Activated T-helper 1 cell treated with anti-CD3 and anti-CD28 coated beads, Interleukin-12 subunit alpha, Interleukin-12 subunit beta, Interleukin-2, Interleukin-4 antibody, amounts not matched to agents 30 ng/mL and 10 ng/mL and 1 ng/mL, durations not matched to agents 14 hours and 24 hours and 36 hours (primary cell): ENCODE measurements around the gene TRAPPC1. TPM values are rescaled to one million over a fixed set of nuclear protein-coding genes. Genes with fewer than 3 reads are reported as not detected.

Source experiments
- DNase-seq: peaks from one replicate; pipeline ENCODE4 v3.0.0; 2021; ENCODE audit warnings: low spot score
- H3K27ac Mint-ChIP-seq: one replicate; pipeline ENCODE4 v1.8.0; 2021; ENCODE audit warnings: mild to moderate bottlenecking, mixed read lengths
- H3K27me3 Mint-ChIP-seq: one replicate; pipeline ENCODE4 v1.8.0; 2022; ENCODE audit warnings: mild to moderate bottlenecking, moderate library complexity, mixed read lengths; ENCODE audit not compliant: insufficient read depth
- H3K36me3 Mint-ChIP-seq: one replicate; pipeline ENCODE4 v1.8.0; 2021; ENCODE audit warnings: low read depth, mixed read lengths
- H3K4me1 Mint-ChIP-seq: one replicate; pipeline ENCODE4 v1.8.0; 2021; ENCODE audit warnings: low read depth, mixed read lengths
- H3K4me3 Mint-ChIP-seq: one replicate; pipeline ENCODE4 v1.8.0; 2021; ENCODE audit warnings: mild to moderate bottlenecking, moderate library complexity, mixed read lengths
- H3K9me3 Mint-ChIP-seq: one replicate; pipeline ENCODE4 v1.8.0; 2021; ENCODE audit warnings: mixed read lengths
- intact Hi-C: fragments of 100-400 bp; cut with micrococcal nuclease; formaldehyde crosslinking; loops from one replicate; pipeline ENCODE4 v1.15.1; 2024
- total RNA-seq: library from RNA; stranded (reverse); gene quantifications from 2 replicates; pipeline ENCODE4 v1.2.3, GENCODE V29; 2022

Gene TRAPPC1
- total RNA-seq, 1 donor from 2014 or later: 153 TPM

- Mint-ChIP-seq H3K27ac (no peak overlapping the region), H3K9me3 (no peaks in the 10 kb centered on the region), H3K4me1 (peaks cover 24% of the 10 kb centered on the region), H3K27me3 (no peaks in the 10 kb centered on the region), H3K36me3 (peaks cover 50% of the 10 kb centered on the region), H3K4me3 (no peak overlapping the region)
- no peak for DNase-seq
- intact Hi-C loops: no loop called here
Observed at GRCh38 chr17:7911116-7911515, 20.6 kb downstream of the TRAPPC1 start.

DNA sequence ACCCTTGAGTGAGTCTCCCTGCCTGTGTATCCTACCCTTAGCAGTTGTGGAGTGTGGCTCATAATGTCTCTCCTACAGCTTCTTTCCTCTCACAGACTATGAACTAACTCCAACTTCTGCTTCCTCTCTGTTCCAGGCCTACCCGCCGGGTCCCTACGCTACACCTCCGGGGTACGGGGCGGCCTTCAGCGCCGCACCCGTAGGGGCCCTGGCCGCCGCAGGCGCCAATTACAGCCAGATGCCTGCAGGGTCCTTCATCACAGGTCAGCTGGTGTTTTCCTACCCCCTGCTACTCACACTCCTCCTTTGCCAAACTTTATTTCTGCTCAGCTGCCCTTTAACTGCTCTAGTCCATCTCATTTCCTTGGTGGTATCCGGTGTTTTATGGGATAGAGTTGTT, 21.0 kb downstream of the TRAPPC1 start:
- Mint-ChIP-seq H3K9me3 (no peaks in the 10 kb centered on the region), H3K27ac (no peak overlapping the region), H3K27me3 (no peaks in the 10 kb centered on the region), H3K4me3 (no peak overlapping the region), H3K4me1 (peaks cover 24% of the 10 kb centered on the region), H3K36me3 (peaks cover 51% of the 10 kb centered on the region)
- no peak for DNase-seq
- intact Hi-C loops: no loop called here

DNA sequence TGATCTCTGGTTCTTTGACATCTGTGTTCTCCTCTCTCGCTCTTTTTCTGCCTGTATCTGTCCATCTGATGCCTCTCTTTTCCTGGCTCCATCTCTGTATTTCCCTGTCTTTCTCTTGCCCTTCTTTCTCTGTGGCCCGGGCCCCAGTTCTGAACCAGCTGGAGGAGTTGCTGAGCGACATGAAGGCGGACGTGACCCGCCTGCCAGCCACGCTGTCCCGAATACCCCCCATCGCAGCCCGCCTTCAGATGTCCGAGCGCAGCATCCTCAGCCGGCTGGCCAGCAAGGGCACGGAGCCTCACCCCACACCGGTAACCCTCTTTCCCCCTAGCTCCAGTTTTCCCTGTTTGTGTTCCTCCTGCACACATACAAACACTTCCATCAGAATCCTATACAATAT, 21.5 kb downstream of the TRAPPC1 start:
- Mint-ChIP-seq H3K27me3 (no peaks in the 10 kb centered on the region), H3K4me3 (no peak overlapping the region)

DNA sequence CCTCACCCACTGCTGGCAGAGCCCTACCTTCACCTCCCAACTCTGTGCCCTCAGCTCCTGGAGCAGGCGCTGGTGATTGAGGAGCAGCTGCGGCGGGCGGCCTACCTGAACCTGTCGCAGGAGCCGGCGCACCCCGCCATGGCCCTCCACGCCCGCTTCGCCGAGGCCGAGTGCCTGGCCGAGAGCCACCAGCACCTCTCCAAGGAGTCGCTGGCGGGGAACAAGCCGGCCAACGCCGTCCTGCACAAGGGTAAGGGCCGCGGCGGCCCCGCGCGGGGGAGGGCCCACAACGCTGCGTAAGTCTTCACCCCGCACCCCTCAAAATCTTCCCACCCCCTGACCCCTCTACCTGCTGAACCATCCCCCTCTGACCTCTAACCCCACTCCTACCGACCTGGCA, 22.7 kb downstream of the TRAPPC1 start:
- DNase-seq: no peak
- H3K9me3 Mint-ChIP-seq: no peaks in the 10 kb centered on the region
- no peak overlapping the region for H3K27ac Mint-ChIP-seq
- H3K4me1 Mint-ChIP-seq: peaks cover 14% of the 10 kb centered on the region
- intact Hi-C loops: no loop called here
- peaks cover 58% of the 10 kb centered on the region for H3K36me3 Mint-ChIP-seq
- no peak overlapping the region for H3K4me3 Mint-ChIP-seq
- no peaks in the 10 kb centered on the region for H3K27me3 Mint-ChIP-seq

More for the DNA sequence above, 21.5 kb downstream of the TRAPPC1 start:
- DNase-seq: no peak
- intact Hi-C loops: no loop called here
- no peaks in the 10 kb centered on the region for H3K9me3 Mint-ChIP-seq
- peaks cover 22% of the 10 kb centered on the region for H3K4me1 Mint-ChIP-seq
- H3K36me3 Mint-ChIP-seq: peaks cover 53% of the 10 kb centered on the region
- H3K27ac Mint-ChIP-seq: peak overlapping the region; percentile 20

DNA sequence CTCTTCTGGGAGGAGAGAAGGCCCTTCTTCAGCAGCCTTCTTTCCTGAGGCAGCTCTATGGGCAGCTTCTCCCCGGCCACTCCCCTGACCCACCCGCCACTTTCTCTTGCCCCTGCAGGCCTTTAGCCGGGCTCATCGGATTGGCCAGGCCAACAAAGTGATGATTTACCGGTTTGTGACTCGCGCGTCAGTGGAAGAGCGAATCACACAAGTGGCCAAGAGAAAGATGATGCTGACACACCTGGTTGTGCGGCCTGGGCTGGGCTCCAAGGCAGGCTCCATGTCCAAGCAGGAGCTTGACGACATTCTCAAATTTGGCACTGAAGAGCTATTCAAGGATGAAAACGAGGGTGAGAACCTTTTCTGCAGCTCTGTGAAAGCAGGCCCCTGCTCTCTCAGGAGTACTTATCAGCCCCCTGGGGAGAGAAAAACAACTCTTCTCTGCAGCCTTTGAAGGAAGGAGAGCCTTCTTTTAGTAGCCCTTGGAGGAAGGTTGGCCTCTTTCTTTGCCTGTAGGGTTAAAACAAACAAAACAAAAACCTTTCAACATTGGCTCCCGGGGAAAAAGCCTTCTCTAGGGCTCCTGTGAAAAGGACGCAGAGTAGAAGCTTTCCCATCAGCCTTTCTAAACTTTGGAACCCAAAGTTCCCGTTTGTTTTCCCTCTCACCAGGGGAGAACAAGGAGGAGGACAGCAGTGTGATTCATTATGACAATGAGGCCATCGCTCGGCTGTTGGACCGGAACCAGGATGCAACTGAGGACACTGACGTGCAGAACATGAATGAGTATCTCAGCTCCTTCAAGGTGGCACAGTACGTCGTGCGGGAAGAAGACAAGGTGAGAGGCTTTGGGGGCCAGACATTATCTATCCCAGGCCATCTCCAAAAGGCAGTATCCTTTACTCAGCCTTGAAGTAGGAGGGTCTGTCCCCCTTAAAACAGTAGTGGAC, 28.3 kb downstream of the TRAPPC1 start:
- Mint-ChIP-seq H3K4me3 (no peak overlapping the region), H3K9me3 (no peaks in the 10 kb centered on the region), H3K27me3 (no peaks in the 10 kb centered on the region), H3K27ac (no peak overlapping the region), H3K36me3 (peaks cover 69% of the 10 kb centered on the region), H3K4me1 (no peaks in the 10 kb centered on the region)
- no peak for DNase-seq
- intact Hi-C loops: no loop called here

DNA sequence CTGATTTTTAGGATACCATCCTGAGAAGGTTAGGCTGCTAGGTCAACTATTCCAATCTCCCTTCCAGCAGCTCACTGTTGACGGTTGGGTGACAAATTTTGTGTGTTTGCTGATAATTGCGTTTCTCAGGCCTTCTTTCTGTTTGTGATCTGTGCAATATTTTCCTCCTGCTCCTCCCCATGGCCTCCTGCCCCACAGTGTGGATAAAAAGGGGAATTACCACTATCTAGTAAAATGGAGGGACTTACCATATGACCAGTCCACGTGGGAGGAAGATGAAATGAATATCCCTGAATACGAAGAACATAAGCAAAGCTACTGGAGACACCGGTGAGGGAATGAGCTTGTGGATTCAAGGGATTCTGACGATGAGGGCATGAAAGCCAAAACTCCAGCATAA, 34.0 kb downstream of the TRAPPC1 start:
- Mint-ChIP-seq H3K27ac (peak overlapping the region; percentile 79), H3K9me3 (no peaks in the 10 kb centered on the region), H3K4me3 (peak overlapping the region; percentile 3), H3K36me3 (peaks cover 67% of the 10 kb centered on the region), H3K27me3 (no peaks in the 10 kb centered on the region), H3K4me1 (peaks cover 8% of the 10 kb centered on the region)
- intact Hi-C loops: loop anchor here (1.0 kb wide), 1 partner anchor 35 kb away; no protein-coding TSS in a partner anchor
- no peak for DNase-seq

DNA sequence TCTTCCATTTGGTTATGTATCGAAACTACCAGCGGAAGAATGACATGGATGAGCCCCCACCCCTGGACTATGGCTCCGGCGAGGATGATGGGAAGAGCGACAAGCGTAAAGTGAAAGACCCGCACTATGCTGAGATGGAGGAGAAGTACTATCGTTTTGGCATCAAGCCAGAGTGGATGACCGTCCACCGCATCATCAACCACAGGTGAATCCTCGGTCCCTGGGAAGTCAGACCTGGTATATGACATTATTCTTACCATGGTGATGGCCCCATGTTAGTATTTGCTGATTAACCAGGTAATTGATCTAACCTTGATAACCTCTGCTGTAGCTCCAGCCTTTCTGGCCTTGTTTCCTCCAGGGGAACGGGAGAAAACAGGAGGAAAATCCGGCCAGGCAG, 34.7 kb downstream of the TRAPPC1 start:
- Mint-ChIP-seq H3K27me3 (no peaks in the 10 kb centered on the region), H3K4me1 (peaks cover 9% of the 10 kb centered on the region), H3K27ac (no peak overlapping the region), H3K9me3 (no peaks in the 10 kb centered on the region), H3K36me3 (peaks cover 65% of the 10 kb centered on the region), H3K4me3 (no peak overlapping the region)
- no peak for DNase-seq
- intact Hi-C loops: no loop called here

DNA sequence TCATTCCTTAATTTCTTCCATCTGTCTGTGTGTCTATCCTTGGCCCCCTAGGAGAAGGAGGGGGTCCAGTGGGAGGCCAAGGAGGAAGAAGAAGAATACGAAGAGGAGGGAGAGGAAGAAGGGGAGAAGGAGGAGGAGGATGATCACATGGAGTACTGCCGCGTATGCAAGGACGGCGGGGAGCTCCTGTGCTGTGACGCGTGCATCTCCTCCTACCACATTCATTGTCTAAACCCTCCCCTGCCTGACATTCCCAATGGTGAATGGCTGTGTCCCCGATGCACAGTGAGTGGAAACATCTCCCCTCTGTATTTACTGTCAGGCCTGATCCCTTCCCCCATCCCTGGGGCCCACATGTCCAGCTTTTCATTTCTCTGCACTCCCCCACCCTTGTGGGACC, 36.9 kb downstream of the TRAPPC1 start:
- no peaks in the 10 kb centered on the region for H3K27me3 Mint-ChIP-seq
- intact Hi-C loops: no loop called here
- DNase-seq: no peak
- no peak overlapping the region for H3K27ac Mint-ChIP-seq
- H3K9me3 Mint-ChIP-seq: no peaks in the 10 kb centered on the region
- H3K36me3 Mint-ChIP-seq: peaks cover 66% of the 10 kb centered on the region
- H3K4me3 Mint-ChIP-seq: no peak overlapping the region
- peaks cover 11% of the 10 kb centered on the region for H3K4me1 Mint-ChIP-seq

DNA sequence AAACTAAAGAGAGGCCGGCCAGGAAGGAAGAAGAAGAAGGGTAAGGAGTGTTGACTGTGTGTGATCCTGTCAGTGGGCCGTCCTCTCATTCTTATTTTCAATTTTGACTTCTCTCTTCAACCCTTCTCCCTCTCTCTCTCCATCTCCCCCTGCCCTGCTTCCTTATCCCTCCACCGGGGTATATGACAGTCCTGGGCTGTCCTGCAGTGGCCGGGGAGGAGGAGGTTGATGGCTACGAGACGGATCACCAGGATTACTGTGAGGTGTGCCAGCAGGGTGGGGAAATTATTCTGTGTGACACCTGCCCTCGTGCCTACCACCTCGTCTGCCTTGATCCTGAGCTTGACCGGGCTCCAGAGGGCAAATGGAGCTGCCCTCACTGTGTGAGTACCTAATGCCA, 37.5 kb downstream of the TRAPPC1 start:
- Mint-ChIP-seq H3K36me3 (peaks cover 63% of the 10 kb centered on the region), H3K27ac (no peak overlapping the region), H3K9me3 (no peaks in the 10 kb centered on the region), H3K4me3 (no peak overlapping the region), H3K27me3 (no peaks in the 10 kb centered on the region), H3K4me1 (peaks cover 11% of the 10 kb centered on the region)
- intact Hi-C loops: no loop called here
- DNase-seq: no peak

- peaks cover 54% of the 10 kb centered on the region for H3K36me3 Mint-ChIP-seq
Observed at GRCh38 chr17:7893187-7893880, 38.4 kb downstream of the TRAPPC1 start.

GRCh38 chr17:7889166-7889955, 42.4 kb downstream of the TRAPPC1 start:
- Mint-ChIP-seq H3K36me3 (peaks cover 28% of the 10 kb centered on the region), H3K4me3 (peak overlapping the region; percentile 9), H3K9me3 (no peaks in the 10 kb centered on the region), H3K27me3 (no peaks in the 10 kb centered on the region), H3K4me1 (peaks cover 3% of the 10 kb centered on the region), H3K27ac (peak overlapping the region; percentile 27)
- intact Hi-C loops: loop anchor here (5.0 kb wide), 1 partner anchor 263 kb away; the partner anchor contains the start of gene PER1
- DNase-seq: no peak

More at GRCh38 chr17:7893187-7893880, 38.4 kb downstream of the TRAPPC1 start:
- Mint-ChIP-seq H3K4me1 (peaks cover 11% of the 10 kb centered on the region), H3K4me3 (no peak overlapping the region), H3K27ac (no peak overlapping the region), H3K9me3 (no peaks in the 10 kb centered on the region), H3K27me3 (no peaks in the 10 kb centered on the region)
- DNase-seq: no peak
- intact Hi-C loops: no loop called here

GRCh38 chr17:7888184-7888920, 43.4 kb downstream of the TRAPPC1 start, which contains the start of gene CHD3:
TSS of gene CHD3 (plus strand) at chr17:7888789. CDS start at chr17:7889001, 212 bp downstream.
- Mint-ChIP-seq H3K27ac (peak within 1 kb of the TSS; percentile 27), H3K9me3 (no peaks in the 10 kb centered on the region), H3K4me1 (peaks cover 3% of the 10 kb centered on the region), H3K4me3 (peak within 1 kb of the TSS; percentile 9), H3K27me3 (no peaks in the 10 kb centered on the region), H3K36me3 (peaks cover 22% of the 10 kb centered on the region)
- peak; percentile 30 for DNase-seq
- intact Hi-C loops: loop anchor here (5.0 kb wide), 1 partner anchor 264 kb away; the partner anchor contains the start of gene PER1
